Measurements from ENCODE around the gene SLC25A45.

SLC25A45 gene

DNA sequence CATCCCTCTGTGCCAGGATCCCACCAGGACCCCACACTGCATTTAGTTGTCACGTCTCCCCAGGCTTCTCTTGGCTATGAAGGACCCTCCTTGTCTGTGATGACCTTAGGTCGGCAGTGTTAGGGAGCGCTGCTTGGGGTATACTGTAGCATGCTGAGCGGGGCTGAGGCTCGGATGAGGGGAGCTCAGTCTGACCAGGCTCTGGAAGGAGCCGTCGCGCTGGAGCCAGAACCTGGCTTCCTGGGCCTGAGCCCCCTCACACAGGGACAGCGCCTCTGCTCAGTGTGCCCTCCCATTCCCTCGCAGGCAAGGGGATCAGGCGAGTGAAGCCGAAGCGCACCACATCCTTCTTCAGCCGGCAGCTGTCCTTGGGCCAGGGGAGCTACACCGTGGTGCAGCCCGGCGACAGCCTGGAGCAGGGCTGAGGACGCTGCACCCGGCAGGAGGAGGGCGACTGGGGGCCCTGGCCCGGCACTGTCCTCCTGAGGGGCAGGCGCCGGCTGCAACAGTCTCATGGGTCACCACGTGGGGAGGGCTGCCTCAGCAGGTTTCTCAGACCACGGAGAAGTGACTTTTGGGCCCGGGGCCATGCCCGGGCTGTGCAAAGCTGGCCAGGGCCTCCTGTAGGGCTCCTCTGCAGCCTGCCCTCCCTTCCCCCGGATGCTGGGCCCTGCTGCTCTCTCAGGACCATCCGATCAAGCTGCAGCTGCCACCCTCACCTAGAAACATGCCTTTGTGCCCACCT, 28.7 kb upstream of the SLC25A45 start:
- no peak overlapping the region for H3K27ac ChIP-seq (replicated peaks)
- no peak overlapping the region for H3K4me3 ChIP-seq (replicated peaks; ENCODE audit: insufficient read depth, low read length)
- H3K27me3 ChIP-seq (ENCODE audit: insufficient read depth, poor library complexity, severe bottlenecking) = no peaks in the 10 kb centered on the region
- no peak for DNase-seq (ENCODE audit: low read depth in 1 of 2, low spot score in 1 of 2)
- no peak for TF ChIP-seq GABPA (IDR thresholded peaks at IDR 0.05; ENCODE audit: low read depth)
- no peak for TF ChIP-seq SPI1 (IDR thresholded peaks at IDR 0.05; ENCODE audit: borderline replicate concordance, low read depth)
- no peak for TF ChIP-seq POLR2AphosphoS5 (IDR thresholded peaks at IDR 0.05; ENCODE audit: low read depth)
- TF ChIP-seq, protein P1, sequence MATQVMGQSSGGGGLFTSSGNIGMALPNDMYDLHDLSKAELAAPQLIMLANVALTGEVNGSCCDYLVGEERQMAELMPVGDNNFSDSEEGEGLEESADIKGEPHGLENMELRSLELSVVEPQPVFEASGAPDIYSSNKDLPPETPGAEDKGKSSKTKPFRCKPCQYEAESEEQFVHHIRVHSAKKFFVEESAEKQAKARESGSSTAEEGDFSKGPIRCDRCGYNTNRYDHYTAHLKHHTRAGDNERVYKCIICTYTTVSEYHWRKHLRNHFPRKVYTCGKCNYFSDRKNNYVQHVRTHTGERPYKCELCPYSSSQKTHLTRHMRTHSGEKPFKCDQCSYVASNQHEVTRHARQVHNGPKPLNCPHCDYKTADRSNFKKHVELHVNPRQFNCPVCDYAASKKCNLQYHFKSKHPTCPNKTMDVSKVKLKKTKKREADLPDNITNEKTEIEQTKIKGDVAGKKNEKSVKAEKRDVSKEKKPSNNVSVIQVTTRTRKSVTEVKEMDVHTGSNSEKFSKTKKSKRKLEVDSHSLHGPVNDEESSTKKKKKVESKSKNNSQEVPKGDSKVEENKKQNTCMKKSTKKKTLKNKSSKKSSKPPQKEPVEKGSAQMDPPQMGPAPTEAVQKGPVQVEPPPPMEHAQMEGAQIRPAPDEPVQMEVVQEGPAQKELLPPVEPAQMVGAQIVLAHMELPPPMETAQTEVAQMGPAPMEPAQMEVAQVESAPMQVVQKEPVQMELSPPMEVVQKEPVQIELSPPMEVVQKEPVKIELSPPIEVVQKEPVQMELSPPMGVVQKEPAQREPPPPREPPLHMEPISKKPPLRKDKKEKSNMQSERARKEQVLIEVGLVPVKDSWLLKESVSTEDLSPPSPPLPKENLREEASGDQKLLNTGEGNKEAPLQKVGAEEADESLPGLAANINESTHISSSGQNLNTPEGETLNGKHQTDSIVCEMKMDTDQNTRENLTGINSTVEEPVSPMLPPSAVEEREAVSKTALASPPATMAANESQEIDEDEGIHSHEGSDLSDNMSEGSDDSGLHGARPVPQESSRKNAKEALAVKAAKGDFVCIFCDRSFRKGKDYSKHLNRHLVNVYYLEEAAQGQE (IDR thresholded peaks at IDR 0.05; ENCODE audit: insufficient replicate concordance, low read depth) = no peak
- TF ChIP-seq, protein P2, sequence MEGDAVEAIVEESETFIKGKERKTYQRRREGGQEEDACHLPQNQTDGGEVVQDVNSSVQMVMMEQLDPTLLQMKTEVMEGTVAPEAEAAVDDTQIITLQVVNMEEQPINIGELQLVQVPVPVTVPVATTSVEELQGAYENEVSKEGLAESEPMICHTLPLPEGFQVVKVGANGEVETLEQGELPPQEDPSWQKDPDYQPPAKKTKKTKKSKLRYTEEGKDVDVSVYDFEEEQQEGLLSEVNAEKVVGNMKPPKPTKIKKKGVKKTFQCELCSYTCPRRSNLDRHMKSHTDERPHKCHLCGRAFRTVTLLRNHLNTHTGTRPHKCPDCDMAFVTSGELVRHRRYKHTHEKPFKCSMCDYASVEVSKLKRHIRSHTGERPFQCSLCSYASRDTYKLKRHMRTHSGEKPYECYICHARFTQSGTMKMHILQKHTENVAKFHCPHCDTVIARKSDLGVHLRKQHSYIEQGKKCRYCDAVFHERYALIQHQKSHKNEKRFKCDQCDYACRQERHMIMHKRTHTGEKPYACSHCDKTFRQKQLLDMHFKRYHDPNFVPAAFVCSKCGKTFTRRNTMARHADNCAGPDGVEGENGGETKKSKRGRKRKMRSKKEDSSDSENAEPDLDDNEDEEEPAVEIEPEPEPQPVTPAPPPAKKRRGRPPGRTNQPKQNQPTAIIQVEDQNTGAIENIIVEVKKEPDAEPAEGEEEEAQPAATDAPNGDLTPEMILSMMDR (IDR thresholded peaks at IDR 0.05; ENCODE audit: insufficient read depth, low read length) = no peak

DNA sequence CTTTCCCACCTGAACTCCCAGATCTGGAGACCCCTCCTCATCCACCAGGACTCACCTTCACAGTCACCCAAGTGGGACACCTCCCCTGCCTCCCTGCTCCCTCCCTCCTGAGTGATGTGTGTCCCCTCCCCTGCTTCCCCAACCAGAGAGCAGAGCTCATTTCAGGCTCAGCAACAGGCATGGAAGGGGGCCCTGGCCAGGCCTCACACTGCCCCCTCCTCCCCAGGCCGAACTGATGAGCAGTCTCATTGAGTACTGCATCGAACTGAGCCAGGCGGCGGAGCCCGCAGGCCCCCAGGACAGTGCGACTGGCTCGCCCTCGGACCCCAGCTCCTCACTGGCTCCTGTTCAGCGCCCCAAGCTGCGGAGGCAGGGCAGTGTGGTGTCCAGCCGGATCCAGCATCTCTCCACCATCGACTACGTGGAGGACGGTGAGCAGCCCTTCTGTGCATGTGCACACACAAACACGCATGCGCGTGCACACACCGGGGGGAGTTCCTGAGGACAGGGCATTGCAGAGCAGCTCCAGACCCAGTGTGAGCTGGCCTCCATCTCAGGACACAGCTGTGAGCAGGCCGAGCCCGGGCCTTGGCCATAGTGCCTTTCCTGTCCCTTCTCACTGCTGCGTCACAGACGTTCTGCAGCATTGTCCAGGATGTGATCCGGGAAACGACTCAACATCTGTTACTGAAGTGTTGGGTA, 22.3 kb upstream of the SLC25A45 start:
- TF ChIP-seq, protein P2 (IDR thresholded peaks at IDR 0.05; ENCODE audit: insufficient read depth, low read length) = no peak
- no peak for TF ChIP-seq GABPA (IDR thresholded peaks at IDR 0.05; ENCODE audit: low read depth)
- TF ChIP-seq, protein P1 (IDR thresholded peaks at IDR 0.05; ENCODE audit: insufficient replicate concordance, low read depth) = no peak
- no peak for TF ChIP-seq SPI1 (IDR thresholded peaks at IDR 0.05; ENCODE audit: borderline replicate concordance, low read depth)
- no peak for TF ChIP-seq POLR2AphosphoS5 (IDR thresholded peaks at IDR 0.05; ENCODE audit: low read depth)
- Histone ChIP-seq H3K27ac (replicated peaks) (peak overlapping the region; percentile 83; the same call in 1 of the 2 replicates), H3K27me3 (ENCODE audit: insufficient read depth, poor library complexity, severe bottlenecking) (no peaks in the 10 kb centered on the region), H3K4me3 (replicated peaks; ENCODE audit: insufficient read depth, low read length) (no peak overlapping the region)
- DNase-seq (ENCODE audit: low read depth in 1 of 2, low spot score in 1 of 2) = no peak

DNA sequence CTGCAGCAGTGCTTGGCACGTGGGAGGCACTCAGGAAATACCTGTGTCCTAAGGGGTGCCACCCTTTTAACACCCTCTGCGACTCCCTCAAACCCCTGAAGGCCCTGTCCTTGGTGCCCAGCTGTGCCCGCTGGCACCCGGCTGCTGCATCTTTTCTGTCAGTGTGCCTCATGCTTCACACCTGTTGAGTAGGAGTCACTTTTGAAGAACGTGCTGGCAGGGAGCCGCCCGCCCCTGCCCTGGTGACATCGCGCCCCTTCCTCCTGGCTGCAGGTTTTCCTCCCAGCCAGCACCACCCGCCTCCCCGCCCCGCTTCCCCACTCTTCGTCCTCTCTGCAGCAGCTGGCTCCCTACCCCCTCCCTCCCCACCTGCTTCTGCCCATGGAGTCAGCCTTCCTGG, 21.8 kb upstream of the SLC25A45 start:
- Histone ChIP-seq H3K4me3 (replicated peaks; ENCODE audit: insufficient read depth, low read length) (no peak overlapping the region), H3K27me3 (ENCODE audit: insufficient read depth, poor library complexity, severe bottlenecking) (no peaks in the 10 kb centered on the region), H3K27ac (replicated peaks) (peak overlapping the region; percentile 83)
- no peak for TF ChIP-seq POLR2AphosphoS5 (IDR thresholded peaks at IDR 0.05; ENCODE audit: low read depth)
- TF ChIP-seq, protein P1 (IDR thresholded peaks at IDR 0.05; ENCODE audit: insufficient replicate concordance, low read depth) = peak; percentile 66
- TF ChIP-seq GABPA (IDR thresholded peaks at IDR 0.05; ENCODE audit: low read depth) = no peak
- TF ChIP-seq, protein P2 (IDR thresholded peaks at IDR 0.05; ENCODE audit: insufficient read depth, low read length) = no peak
- no peak for DNase-seq (ENCODE audit: low read depth in 1 of 2, low spot score in 1 of 2)
